Midbrain (tissue), 1 donor: ENCODE data around the gene SFXN4.

ENCODE experiments used
- DNase-seq: peaks from one replicate; lab custom pipeline; 2025; lab: John Stamatoyannopoulos, UW

Gene SFXN4

GRCh38 chr10:119165171-119166117, at the start of gene SFXN4:
SFXN4 (minus strand) TSS chr10:119165714; CDS start chr10:119165647, 67 bp downstream.
- DNase-seq, result peak; percentile 82

- no peak for DNase-seq
These were observed 46.3 kb upstream of the SFXN4 start for GRCh38 chr10:119211625-119212441.

- no peak for DNase-seq
These were observed 45.7 kb upstream of the SFXN4 start for GRCh38 chr10:119211176-119211575.

- no peak for DNase-seq
These were observed 45.1 kb upstream of the SFXN4 start for GRCh38 chr10:119210633-119211032.

GRCh38 chr10:119209736-119210355, 44.3 kb upstream of the SFXN4 start:
- no peak for DNase-seq

- DNase-seq, result peak; percentile 54
These were observed 43.7 kb upstream of the SFXN4 start for GRCh38 chr10:119209035-119209735.

- no peak for DNase-seq
These were observed 43.0 kb upstream of the SFXN4 start for GRCh38 chr10:119208553-119208940.

GRCh38 chr10:119207713-119208552, 42.4 kb upstream of the SFXN4 start:
- DNase-seq, result peak; percentile 40

GRCh38 chr10:119207366-119207666, 41.8 kb upstream of the SFXN4 start, which contains the start of gene GRK5:
GRK5 (plus strand) TSS chr10:119207571; CDS start chr10:119207918, 347 bp downstream.
- DNase-seq, result peak; percentile 93

GRCh38 chr10:119206603-119207365, 41.3 kb upstream of the SFXN4 start:
- peak; percentile 59 for DNase-seq

GRCh38 chr10:119205894-119206602, 40.5 kb upstream of the SFXN4 start:
- DNase-seq, result peak; percentile 36

- DNase-seq, result no peak
These were observed 37.5 kb upstream of the SFXN4 start for GRCh38 chr10:119203006-119203405.

- no peak for DNase-seq
These were observed 35.7 kb upstream of the SFXN4 start for GRCh38 chr10:119201233-119201632.

GRCh38 chr10:119199231-119199992, 33.9 kb upstream of the SFXN4 start:
- DNase-seq, result peak; percentile 76

GRCh38 chr10:119198438-119198837, 32.9 kb upstream of the SFXN4 start:
- DNase-seq, result peak; percentile 19

GRCh38 chr10:119197921-119198320, 32.4 kb upstream of the SFXN4 start:
- no peak for DNase-seq

- DNase-seq, result no peak
These were observed 26.4 kb upstream of the SFXN4 start for GRCh38 chr10:119191881-119192280.

- DNase-seq, result no peak
These were observed 25.7 kb upstream of the SFXN4 start for GRCh38 chr10:119190954-119191785.
